Activated CD4-positive, CD25-positive, alpha-beta regulatory T cell treated with anti-CD3 and anti-CD28 coated beads, Interleukin-2, amount 50 U/mL, for 16 hours (primary cell): ENCODE results near the gene NPLOC4.

Source experiments
- DNase-seq: peaks from one replicate; pipeline ENCODE4 v3.0.0-alpha.2; 2020; ENCODE audit warnings: low read depth, low spot score

NPLOC4 gene

DNA sequence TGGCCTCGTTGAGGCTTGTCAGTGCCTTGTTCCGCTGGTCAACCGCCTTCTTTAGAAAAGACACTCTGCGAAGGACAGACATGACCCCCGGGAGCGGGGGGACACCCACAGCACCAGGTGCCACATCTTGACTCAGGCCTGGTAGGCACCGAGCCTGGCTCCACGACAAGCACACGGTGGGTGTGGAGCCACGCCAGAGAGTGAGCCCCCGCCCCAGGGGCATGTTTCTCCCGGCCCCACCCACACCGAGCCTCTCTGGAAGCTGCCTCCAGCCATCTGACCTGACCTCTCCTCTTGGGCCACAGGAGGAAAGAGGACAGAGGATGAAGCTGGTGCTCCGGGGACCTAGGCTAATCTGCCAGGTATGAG, 89.3 kb downstream of the NPLOC4 start:
- no peak for DNase-seq

- DNase-seq: no peak
Measured at GRCh38 chr17:81546906-81547613, 89.9 kb downstream of the NPLOC4 start.

GRCh38 chr17:81545160-81545949, 91.6 kb downstream of the NPLOC4 start:
- DNase-seq: no peak

DNA sequence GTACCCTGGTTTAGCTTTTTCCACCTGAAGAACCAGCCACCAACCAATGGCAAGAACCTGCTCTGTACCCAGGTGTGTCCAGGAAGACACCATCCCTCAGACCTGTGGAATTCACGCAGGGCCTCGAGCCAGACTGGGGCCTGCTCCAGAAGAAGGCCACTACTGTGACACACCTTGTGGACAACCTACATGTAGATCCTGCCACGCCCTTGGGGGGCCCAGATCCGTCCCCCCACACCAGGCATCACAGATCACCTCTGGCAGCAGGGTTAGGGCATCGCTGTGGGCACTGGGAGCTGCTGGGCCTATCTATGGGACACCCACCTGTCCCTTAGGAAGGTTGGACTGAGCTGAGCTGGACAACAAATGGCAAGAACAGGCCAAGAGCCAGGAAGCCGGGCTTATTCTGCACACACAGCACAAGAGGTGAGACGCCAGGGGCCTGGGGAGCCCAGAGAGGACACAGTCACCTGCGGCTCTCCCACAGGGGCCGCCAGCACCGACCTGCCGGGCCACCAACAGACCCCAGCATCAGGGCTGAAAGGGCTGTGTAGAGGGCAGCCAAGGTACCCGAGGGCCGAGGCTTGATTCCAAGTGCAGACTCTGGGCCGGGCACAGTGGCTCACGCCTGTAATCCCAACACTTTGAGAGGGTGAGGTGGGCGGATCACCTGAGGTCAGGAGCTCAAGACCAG, 92.5 kb downstream of the NPLOC4 start:
- no peak for DNase-seq

DNA sequence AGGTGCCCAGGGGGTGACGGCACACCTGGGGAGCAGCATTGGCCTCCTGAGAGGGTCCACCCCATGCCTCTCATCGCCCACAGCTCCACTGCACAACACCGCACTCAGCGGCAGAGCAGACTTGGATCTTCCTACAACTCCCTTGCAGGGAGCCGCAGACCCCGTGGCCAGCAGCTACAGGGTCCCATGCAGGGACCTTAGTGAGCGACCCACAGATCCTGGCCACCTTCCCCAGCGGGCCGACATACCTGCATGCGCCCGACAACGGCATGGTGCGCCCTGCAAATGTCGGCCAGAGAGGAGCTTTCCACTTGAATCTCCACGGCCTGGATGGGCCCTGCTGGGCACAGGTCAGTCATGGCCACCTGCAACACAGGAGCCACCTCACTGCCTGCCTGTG, 93.2 kb downstream of the NPLOC4 start:
- no peak for DNase-seq

- no peak for DNase-seq
Measured at GRCh38 chr17:81543339-81543675, 93.6 kb downstream of the NPLOC4 start.

DNA sequence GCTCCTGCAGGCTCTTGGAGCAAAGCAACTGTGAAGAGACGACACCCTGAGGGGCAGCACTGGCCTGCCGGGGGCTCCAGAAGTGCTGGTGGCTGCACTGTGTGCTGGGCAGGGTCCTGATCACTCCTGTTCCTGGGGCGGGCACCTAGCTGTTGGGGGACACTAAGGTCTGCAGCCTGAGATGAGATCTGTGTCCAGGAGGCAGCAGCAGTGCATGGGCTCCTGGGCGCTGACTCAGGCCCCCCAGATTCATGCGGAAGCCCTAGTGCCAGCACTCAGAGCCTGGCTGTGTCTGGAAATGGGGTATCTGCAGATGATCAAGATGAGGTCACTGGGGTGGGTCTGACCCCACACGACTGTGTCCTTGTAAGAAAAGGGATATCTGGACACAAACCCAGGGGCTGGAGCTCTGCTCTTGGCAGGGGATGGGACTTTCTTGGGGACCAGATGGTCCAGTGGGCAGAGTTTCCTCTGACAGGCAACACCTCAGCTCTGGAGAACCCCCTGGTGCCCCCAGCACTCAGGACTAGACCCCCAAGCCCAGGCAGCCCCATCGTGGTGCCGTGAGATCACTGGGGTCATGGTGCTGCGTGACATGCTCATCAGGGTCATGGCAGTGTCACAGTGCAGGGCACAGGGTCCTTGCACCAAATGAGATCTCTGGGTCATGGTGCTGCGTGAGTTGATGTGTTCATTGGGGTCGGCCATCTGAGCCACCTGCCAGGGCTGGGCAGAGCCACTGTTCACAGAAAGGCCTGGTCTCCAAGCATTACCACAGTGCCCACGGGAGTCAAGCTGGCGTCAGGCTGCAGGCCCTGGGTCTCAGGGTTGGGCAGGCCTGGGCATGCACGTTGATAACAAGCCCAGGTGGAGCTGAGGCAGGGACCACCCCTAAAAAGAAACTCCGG, 94.2 kb downstream of the NPLOC4 start:
- no peak for DNase-seq

GRCh38 chr17:81541123-81541522, 95.8 kb downstream of the NPLOC4 start:
- DNase-seq: no peak

DNA sequence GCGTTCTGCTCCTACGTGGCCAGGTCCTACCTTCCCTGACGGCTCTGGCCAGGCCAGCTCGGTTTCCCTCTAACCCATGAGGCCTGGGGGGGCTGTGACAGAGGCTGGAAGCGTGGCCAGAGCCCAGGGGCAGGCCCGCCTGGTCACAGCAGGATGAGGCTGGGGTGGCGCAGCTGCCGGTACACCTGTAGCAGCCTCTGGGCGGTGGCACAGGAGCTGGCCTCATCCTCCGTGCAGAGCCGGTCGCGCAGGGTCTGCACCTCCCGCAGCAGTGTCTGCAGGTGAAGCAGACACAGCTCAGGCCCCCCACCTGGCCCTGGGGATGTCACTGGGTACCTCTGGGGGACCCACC, 96.3 kb downstream of the NPLOC4 start:
- no peak for DNase-seq

DNA sequence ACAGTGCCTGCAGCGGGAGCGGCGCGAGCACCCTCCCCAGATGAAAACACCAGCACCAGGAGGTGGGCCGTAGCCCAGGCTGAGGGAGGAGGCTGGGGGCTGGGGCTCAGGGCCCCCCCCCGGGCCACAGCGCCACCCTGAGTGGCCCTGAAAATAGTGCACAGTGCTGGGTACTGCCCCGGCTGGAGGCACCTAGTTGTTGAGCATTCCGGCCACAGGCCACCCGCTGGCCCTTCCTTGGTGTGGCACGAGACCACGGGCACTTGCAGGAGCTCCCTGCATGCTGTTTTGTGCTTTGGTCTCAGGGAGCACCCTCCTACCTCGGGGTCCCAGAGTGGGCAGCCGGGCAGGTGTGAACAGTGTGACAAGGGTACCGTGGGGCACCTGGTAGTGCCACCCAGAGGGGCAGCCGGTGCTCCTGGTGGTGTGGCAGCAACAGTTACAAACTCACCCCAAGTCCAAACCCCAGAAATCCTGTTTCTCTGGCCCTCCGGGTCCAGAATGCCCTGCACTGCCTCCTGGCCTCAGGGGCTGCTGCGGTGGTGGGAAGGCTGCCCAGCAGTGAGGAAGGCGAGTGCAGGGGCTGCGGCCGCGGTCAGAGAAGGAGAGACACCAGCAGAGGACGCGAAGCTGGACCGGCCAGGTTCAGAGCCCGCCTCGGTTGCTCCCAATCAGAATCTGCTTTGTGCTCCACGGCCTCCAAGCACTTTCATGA, 96.8 kb downstream of the NPLOC4 start:
- DNase-seq: no peak

DNA sequence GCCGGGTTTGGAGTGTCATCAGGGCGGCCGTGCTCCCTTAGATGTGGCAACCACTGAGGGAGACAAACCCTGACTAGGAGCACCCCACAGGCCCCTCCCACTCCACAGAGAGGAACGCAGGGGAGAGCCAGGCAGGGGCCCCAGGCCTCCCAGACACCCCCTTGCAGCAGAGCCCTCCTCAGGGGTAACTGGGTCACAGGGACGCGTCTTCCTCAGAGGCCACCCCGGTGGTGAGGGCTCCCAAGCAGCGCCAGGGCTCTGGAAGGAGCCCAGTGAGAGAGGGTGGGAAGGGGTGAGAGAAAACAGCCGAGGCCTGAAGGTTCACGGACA, 97.4 kb downstream of the NPLOC4 start:
- no peak for DNase-seq

DNA sequence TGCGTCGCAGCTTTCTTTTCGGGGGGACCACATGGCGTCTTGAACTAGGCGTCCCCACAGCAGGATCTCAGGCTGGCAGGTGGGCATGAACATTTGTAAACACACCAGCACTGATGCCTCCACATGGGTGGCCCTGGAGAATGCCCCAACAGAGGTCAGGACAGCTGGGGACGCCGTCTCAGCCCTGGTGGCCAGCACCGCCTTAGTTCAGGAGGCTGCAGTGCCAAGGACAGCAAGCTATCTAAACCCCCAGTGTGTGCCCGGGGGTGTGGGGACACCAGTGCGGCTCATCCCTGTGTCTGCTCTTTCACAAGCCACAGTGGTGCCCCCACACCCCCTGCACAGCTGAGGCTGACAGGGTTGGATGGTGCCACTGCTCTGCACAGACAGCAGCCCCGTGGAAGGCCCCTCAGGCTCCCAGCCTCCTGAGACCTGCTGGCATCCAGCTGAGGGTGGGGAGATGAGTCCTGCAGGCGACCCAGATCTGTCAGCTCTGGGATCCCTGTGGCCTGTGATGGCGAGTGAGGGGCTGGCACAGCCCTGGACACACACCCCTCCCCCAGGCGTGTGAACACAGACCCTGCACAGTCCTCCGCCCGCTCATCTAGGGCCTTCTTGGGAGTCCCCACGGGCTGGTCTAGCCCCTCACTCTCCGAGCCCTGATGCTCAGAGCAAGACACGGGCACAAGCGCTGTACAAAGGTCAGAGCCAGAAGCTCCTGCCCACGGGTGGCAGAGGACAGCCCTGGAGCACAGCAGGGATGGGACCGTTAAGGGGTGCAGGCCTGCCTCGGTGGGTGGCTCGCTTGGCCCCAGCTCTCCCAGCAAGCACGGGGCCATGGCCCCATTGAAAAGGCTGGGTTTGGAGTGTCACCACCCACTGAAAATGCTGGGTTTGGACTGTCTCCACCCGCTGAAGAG, 98.0 kb downstream of the NPLOC4 start:
- DNase-seq: no peak

DNA sequence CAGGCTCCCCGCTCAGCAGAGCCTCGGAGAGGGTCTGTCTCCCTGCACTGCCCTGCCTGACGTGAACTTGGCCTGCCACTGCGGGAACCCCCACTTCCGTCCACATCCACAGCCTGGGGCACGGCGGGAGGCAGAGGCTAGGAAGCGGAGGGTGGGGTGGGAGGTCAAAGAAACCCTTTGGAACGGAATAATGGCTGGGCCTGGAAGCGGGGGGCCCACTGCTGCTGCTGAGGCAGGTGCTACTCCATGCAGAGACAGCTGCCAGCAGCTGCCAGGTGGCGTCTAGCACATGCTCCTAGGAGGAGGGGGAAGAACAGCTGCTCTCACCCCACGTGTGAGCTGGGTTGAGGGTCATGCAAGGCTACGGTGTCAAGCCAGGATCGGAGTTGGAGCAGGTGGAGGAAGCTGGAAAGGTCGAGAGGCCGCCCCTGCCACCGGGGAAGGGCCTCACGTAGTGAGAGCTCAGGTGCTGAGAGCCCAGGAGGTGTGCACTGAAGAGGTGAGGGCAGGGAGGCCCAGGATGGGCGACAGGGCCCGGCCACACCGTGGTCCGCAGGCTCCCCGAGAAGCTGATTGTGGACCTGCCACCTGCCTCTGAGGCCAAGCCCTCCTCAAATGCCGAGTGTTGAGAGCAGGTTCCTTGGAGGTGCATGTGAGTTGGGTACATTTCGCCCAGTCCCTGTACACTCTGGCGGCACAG, 98.9 kb downstream of the NPLOC4 start:
- DNase-seq: no peak

DNA sequence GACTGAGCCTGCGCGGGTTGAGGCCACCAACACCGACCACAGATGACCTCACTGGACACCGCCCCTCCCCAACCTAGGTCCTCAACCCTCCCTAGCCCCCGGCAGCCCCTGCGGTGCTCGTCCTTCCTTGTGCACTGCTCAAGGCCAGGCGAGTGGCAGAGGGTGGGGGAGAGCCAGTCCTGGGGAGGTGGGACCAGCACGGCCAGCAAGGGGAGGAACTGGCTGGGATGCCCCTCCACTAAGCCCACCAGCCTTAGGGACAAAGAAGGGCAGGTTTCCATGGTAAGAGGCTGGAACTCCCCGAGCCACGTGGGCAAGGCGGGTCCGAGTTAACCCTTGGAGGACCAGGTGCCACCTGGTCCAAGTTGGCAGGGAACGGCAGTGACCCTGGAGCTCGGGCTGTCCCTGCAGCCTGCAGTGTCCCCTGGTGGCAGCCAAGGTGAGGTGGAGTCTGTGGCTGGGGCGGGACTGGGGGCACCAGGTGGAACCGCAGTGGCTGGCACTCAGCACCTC, 99.5 kb downstream of the NPLOC4 start:
- DNase-seq: no peak

- DNase-seq: no peak
Measured at GRCh38 chr17:81536299-81537290, 100.3 kb downstream of the NPLOC4 start.

- DNase-seq: no peak
Measured at GRCh38 chr17:81535480-81536298, 101.2 kb downstream of the NPLOC4 start.

- no peak for DNase-seq
Measured at GRCh38 chr17:81535007-81535328, 101.9 kb downstream of the NPLOC4 start.
